ENCODE measurements around the gene DNAAF8.
"Not testable (repeated sequence)": the region's sequence is repeated elsewhere in the genome, so short reads cannot be mapped to it uniquely, and the experiment has no call there.

Gene DNAAF8

GRCh38 chr16:4754865-4755264 is 20.5 kb downstream of the DNAAF8 start:
- DNase-seq: no peak

DNA sequence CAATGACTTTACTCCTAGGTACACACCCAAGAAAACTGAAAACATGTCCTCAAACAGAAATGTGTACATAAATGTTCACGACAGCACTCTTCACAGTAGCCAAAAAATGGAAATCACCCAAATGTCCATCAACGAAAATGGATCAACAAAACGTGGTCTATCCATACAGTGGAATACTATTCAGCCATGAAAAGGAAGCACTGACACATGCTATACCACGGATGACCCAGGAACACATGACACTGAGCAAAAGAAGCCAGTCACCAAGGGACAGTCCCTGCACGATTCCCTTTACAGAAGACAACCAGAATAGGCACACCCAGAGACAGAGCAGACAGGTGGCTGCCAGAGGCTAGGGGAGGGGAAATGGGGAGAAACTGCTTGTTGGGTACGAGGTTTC is 21.4 kb downstream of the DNAAF8 start:
- DNase-seq: no peak

DNA sequence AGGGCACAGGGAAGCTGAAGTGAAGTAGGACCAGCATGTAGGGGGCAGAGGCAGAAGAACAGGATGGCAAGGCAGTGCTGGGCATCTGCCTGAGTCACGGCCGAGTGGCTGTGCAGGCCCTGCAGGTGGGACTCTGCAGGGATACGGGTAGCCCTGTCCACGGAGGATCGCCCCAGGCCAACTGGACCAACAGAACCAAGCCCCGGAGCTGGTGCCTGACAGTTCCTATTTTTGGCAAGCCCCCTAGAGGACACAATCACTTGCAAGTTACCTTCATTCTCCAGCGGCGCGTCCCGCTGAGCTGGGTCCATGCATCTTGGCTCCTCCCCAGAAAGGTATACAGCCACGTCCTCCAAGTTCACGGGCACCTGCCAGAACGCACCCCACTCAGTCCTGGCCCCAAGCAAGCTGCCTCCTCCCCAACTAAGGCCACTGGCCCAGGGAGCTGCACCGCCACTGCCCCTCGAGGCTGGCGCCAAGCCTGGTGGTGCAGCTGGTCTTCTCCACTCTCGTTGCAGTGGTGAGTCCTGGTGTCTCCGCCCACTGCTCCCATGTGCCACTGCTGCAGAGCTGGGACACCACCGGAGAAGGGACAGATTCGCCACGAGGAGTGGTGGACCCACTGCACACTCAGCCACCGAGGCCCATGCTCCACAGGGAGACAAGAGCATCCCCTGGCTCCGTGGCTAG is 26.0 kb downstream of the DNAAF8 start:
- DNase-seq: no peak

- DNase-seq: no peak
Observed at GRCh38 chr16:4762205-4762604, 27.9 kb downstream of the DNAAF8 start.

DNA sequence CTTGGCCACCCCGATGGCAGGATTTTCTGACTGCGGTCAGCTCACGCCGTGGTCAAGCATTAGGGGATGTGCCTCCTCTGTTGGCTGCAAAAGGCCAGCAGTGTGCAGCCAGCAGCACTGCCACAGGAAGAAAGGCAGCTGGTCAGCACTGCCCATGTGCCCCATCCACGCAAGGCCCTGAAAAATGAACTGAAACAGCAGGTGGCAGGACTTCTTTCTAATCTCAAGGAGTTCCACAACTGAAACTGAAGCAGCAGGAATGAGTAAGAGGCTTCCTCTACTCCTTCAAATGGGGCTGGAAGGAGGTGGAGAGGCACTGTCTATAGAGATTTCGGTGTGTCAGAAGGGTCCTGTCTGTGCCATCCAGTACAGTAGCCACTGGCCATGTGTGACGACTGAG is 29.5 kb downstream of the DNAAF8 start:
- peak in 1 of 2 donors; percentile 2 for DNase-seq

DNA sequence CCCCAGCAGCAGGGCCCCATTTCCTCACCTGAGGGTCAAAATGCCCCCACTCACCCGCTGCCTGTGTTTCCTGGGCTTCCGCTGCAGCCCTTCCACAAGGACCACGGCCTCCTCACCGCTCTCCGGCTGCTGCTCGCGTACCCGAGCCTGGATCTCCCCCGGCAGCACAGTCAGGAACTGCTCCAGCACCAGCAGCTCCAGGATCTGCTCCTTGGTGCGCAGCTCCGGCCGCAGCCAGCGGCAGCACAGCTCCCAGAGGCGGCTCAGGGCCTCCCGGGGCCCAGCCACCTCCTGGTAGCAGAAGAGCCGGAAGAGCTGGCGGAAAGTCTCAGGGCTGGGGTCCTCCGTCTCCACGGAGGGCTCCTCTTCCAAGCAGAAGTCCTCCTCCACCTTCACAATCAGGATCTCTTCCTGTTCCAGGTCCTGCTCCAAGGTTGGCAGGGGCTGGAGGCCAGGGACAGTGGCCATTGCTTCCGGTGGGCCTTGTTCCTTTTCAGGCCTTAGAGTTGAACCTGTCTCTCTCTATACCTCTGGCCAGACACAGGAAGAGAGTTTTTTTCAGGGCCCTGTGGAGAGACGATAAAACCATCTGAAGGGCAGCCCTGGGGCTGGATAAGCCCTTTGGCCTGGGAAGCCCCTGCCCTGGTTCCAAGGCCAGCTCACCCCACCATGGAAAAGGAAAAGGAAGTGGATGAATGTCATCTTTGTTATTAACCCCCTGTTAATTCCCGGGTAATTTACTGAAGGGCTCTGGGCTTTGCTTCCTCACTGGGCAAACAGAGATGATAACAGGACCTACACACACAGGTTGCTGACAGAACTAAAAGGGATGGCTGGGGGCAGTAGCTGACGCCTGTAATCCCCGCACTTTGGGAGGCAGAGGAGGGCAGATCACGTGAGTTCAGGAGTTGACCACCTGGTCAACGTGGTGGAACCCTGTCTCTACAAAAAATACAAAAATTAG is 31.5 kb downstream of the DNAAF8 start:
- no peak for DNase-seq

DNA sequence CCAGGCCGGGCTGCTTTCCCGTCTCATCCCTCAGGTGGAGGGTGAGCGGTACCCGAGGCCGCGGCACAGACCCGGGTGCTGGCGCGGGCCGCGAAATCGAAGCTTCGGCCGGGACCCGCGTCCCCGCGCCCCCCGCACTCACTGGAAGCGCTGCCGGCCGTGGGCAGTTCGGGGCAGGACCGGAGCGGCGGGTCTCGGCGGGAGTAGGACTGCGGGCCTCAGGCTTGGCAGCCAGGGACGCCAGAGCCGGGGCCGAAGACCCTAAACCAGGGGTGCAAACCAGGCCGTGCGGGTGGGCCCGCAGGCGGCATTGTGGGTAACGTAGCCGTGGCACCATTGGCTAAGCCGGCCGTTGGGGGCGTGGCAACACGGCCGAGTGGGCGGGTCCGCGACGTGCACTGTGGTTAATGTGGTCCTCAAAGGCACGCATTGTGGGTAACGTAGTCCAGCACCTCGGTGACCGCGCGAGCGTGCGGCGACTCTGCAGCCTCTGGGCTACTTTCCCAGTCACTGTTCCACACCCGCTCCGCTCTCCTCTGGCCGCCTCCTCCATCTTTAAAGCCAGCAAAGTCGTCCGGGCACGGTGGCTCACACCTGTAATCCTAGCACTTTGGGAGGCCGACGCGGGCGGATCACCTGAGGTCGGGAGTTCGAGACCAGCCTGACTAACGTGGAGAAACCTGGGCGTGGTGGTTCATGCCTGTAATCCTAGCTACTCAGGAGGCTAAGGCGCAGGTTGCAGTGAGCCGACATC is 32.7 kb downstream of the DNAAF8 start, which contains the start of gene ZNF500:
Gene ZNF500 (minus strand): TSS at position 288 of the 754 bp plus-strand sequence. CDS start 1,184 bp downstream, outside the sequence.
- DNase-seq: peak; percentile 93 to 99

DNA sequence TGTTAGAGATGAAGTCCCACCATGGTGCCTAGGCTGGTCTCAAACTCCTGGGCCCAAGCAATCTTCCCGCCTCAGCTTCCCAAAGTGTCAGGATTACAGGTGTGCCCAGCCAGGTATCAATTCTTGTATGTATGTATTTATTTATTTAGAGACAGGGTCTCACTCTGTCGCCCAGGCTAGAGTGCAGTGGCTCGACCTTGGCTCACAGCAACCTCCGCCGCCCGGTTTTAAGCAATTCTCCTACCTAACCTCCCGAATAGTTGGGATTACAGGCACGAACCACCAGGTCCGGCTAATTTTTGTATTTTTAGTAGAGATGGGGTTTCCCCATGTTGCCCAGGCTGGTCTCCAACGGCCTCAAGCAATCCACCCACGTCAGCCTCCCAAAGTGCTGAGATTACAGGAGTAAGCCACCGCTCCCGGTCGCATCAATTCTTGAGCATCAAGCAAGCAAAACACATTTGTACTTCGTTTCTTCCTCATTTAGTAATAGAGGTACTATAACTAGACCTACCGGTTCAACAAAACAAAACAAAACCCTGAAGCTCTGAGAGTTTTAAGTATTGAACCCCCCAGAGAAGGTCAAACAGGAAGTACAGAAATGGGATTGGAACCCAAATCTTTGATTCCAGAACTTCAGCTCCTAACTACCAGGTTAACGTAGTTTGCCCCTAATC is 33.7 kb downstream of the DNAAF8 start:
- DNase-seq: peak; percentile 52 to 76

GRCh38 chr16:4768549-4769305 is 34.4 kb downstream of the DNAAF8 start:
- peak; percentile 93 to 97 for DNase-seq

GRCh38 chr16:4769306-4769638 is 34.9 kb downstream of the DNAAF8 start:
- no peak for DNase-seq

DNA sequence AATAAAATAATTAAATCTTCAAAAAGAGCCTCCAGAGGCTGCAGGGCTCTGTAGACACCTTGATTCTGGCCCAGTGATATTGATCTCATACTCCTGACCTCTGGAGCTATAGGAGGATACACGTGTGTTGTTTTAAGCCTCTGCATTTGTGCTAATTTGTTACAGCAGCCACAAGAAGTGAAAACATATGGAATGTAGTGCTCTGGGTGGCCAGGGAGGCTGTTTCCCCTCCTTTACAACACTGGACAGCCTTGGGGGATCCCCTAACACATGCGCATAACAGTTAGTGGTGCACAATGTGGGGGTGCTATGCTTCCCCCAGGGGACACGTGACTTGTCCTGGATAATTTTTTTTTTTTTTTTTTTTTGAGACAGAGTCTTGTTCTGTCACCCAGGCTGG is 37.3 kb downstream of the DNAAF8 start:
- DNase-seq: peak in 1 of 2 donors; percentile 32

DNA sequence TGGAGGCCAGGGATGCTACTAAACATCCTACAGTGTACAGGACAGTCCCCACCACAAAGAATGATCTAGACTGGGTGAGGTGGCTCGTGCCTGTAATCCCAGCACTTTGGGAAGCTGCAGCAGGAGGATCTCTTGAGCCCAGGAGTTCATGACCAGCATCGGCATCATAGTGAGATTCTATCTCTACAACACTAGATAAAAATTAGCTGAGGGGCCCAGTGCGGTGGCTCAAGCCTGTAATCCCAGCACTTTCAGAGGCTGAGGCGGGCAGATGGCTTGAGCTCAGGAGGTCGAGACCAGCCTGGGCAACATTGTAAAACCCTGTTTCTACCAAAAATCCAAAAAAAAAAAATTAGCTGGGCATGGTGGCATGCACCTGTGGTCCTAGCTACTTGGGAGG is 38.0 kb downstream of the DNAAF8 start:
- no peak for DNase-seq

DNA sequence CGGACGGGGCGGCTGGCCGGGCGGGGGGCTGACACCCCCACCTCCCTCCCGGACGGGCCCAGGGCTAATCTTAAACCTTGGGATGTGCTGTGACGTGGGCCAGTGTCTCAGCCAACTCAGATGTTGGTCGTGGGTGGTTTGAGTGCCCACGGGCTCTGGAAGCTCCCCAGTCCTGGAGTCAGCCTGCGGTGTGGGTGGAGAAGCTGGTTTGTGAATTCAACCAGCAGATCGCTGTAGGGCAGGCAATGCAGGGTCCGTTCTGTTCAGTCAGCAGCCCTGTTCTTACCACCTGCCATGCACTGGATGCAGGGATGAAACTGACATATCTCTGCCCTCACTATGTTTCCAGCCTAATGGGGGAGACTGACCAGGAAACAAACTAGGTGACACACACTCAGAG is 40.7 kb downstream of the DNAAF8 start:
- DNase-seq: peak in 1 of 2 donors; percentile 19

DNA sequence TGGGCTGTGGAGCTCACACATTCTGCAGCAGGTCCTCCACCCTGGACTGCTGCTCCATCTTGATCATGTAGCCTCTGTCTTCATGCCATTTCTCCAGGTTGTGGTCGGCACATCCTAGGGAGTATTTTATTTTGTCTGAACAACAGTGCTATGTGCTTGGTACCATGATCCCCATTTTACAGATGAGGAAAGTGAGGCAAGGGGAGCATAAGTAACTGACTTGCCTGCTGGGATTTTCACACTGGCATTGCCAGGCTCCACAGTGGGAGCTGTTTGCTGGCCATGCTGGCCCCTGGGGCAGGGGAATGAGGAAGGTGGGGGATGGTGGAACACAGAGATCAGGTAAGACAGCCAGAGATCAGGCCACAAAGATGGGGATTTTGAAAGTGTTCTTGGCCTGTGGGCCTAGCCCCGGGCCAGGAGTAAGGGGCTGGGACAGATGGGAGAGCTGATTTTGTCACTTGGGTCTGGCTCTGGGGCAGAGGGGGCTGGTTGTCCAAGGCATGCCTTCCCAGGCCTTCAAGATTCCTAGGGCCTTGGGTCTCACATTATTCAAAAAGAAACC is 41.9 kb downstream of the DNAAF8 start:
- DNase-seq: no peak

- no peak for DNase-seq
Observed at GRCh38 chr16:4777339-4778049, 43.2 kb downstream of the DNAAF8 start.

DNA sequence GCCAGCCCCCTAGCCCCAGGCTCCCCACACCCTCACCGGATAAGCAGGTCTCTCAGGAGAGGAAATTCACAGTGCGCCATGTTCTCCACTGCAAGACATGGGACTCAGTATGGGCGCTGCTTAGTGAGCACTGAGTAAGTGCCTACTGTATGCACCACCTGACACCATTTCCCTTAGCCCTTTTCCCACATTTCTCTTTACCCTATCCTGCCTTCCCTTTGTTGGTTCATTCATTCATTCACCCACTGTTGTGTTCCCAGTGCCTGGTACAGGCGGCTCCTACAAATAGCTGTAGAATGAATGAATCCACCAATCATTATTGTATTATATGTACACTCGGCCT is 43.7 kb downstream of the DNAAF8 start:
- DNase-seq: no peak

DNA sequence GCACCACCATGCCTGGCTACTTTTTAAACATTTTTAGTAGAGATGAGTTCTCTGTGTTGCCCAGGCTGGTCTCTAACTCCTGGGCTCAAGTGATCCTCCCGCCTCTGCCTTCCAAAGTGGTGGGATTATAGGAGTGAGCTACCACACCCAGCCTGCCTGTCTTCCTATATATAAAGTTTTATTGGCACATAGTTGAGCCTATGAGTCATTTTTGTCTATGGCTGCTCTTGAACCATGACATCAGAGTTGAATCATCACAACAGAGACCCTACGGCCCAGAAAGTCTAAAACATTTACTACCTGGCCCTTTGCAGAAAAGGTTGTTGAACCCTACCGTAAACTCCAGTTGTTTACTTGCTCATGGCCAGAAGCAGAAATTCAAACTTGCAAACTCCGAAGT is 45.9 kb downstream of the DNAAF8 start:
- DNase-seq: peak in 1 of 2 donors; percentile 15

DNA sequence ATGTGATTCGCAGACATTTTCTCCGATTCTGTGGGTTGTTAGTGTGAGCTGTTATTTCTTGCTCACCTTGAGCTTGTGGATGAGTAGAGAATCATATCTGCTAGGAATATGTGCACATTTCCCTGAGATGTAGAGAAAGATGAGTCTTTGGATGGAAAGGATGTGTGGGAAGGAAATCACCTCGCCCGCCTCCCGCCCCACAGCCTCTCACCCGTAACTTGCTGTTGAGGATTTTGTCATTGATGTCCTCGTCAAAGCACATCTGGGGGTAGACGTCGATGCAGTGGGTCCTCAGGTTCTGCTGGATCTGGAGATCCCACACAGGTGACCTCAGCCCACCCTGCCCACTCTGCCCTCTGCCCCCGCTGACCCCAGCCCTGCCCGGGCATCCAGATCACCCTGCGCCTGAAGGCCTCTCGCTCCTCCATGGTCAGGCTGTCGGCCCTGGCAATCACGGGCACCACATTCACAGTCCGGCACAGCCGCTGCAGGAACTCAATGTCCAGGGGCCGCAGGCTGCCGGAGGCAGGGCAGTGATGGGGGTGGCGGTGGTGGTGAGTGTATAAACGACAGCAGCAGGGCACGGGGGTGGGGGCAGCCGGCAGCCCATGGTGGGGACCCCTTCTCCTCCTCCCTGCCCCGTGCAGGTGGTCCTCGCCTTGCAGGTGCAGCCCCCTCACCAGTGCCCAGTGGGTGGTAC is 49.1 kb downstream of the DNAAF8 start:
- no peak for DNase-seq

- no peak for DNase-seq
Observed at GRCh38 chr16:4783951-4784336, 49.6 kb downstream of the DNAAF8 start.

DNA sequence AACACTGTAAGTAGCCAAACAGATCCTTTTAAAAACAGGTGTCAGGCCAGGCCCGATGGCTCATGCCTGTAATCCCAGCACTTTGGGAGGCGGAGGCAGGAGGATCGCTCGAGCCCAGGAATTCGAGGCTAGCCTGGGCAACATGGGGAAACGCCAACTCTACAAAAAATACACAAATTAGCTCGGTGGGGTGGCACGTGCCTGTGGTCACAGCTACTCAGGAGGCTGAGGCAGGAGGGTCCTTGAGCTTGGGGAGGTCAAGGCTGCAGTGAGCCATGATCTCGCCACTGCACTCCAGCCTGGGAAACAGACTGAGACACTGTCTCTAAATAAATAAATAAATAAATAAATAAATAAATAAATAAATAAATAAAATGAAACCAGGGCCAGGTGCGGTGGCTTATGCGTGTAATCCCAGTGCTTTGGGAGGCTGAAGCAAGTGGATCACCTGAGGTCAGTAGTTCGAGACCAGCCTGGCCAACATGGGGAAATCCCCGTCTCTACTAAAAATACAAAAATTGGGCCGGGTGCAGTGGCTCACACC is 50.2 kb downstream of the DNAAF8 start:
- not testable (repeated sequence) for DNase-seq

Data from inflammatory macrophage treated with lipopolysaccharide for 1 hour (primary cell).